Central memory CD8-positive, alpha-beta T cell (primary cell): ENCODE measurements around the gene SAMD4A.

Experiments
- ATAC-seq: fragments of 150-1000 bp; cut with Tn5 transposase; replicated peaks from 2 replicates; pipeline ENCODE4 v1.10.0; 2022; ENCODE audit warnings: mild to moderate bottlenecking, moderate FRiP score, moderate number of reproducible peaks; ENCODE audit not compliant: poor library complexity, severe bottlenecking; ENCODE audit errors: extremely low read depth
- DNase-seq, 2 donors: peaks; one replicate each; pipeline ENCODE4 v3.0.0; 2021; ENCODE audit warnings: low spot score in 2 of 2
- H3K27ac Mint-ChIP-seq: one replicate; pipeline ENCODE4 v1.8.0; 2022; ENCODE audit warnings: low read depth, mild to moderate bottlenecking, moderate library complexity, mixed read lengths
- H3K27me3 Mint-ChIP-seq: one replicate; pipeline ENCODE4 v1.8.0; 2022; ENCODE audit warnings: mixed read lengths
- H3K36me3 Mint-ChIP-seq: one replicate; pipeline ENCODE4 v1.8.0; 2022; ENCODE audit warnings: mild to moderate bottlenecking, moderate library complexity, mixed read lengths; ENCODE audit not compliant: insufficient read depth
- H3K4me1 Mint-ChIP-seq: one replicate; pipeline ENCODE4 v1.8.0; 2022; ENCODE audit warnings: mixed read lengths
- H3K4me3 Mint-ChIP-seq: one replicate; pipeline ENCODE4 v1.8.0; 2022; ENCODE audit warnings: mild to moderate bottlenecking, moderate library complexity, mixed read lengths
- H3K9me3 Mint-ChIP-seq: one replicate; pipeline ENCODE4 v1.8.0; 2022; ENCODE audit warnings: mixed read lengths

The SAMD4A gene

DNA sequence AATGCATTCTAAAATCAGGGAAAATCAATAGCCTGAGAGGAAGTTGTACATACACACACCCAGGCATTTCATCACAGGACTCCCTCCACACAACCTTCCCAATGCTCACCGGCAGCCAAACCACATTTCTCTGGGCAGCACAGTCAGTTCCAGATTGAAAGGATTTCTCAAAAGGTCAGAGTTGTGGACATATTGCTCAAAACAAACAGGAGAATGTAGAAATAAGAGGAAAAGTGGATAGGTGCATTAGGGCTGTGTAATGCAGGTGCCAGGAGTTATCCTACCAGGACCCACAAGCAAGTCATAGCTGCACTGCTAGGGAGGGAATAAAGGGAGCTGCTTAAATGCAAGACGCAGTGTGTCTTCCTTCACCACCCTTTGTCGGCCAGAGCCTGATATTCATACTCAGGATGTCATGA lies 272.8 kb downstream of the SAMD4A start:
- H3K4me1 Mint-ChIP-seq = no peaks in the 10 kb centered on the region
- DNase-seq (no peak), ATAC-seq (no peak)
- peaks cover 25% of the 10 kb centered on the region for H3K36me3 Mint-ChIP-seq
- H3K27me3 Mint-ChIP-seq = no peaks in the 10 kb centered on the region
- H3K4me3 Mint-ChIP-seq = no peak overlapping the region
- H3K27ac Mint-ChIP-seq = no peak overlapping the region
- H3K9me3 Mint-ChIP-seq = no peaks in the 10 kb centered on the region

DNA sequence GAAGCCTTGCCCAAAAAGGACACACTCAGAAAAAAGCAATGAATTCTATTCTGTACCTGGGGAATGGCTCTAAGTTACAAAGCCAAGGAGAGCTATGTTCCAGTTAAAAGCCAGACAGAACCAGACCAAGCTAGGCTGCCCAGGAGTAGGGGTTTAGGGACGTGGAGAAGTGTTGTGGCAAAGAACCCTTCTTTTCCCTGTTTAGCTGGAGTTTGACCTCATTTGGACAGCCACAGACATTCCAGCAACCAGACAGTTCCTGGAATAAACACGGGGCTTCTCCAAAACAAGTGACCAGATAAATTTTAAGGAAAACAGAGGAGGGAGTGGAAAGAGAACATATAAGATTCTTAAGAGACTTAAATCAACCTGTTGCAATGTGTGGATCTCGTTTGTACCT lies 273.4 kb downstream of the SAMD4A start:
- Mint-ChIP-seq H3K27ac (no peak overlapping the region), H3K4me1 (no peaks in the 10 kb centered on the region), H3K4me3 (no peak overlapping the region), H3K27me3 (no peaks in the 10 kb centered on the region), H3K36me3 (peaks cover 26% of the 10 kb centered on the region), H3K9me3 (no peaks in the 10 kb centered on the region)
- ATAC-seq = no peak
- DNase-seq = no peak

DNA sequence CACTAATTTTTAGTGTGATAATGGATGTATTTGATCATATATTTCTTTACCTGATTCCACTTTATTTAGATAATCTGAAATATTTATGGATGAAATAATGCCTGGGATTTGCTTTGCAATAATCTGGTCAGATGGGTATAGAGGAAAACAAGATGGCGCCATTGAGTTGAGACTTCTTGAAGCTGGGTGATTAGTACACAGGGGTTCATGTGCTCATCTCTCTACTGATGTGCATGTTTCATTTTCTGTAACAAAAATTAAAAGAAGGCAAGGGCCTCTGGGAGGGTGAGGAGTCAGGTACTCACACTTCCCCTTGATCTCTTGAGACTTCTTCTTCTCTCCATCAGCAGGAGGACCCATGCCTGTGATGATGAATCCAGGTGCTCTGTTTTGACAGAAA lies 273.9 kb downstream of the SAMD4A start:
- Mint-ChIP-seq H3K9me3 (no peaks in the 10 kb centered on the region), H3K27ac (no peak overlapping the region), H3K4me3 (no peak overlapping the region), H3K36me3 (peaks cover 26% of the 10 kb centered on the region), H3K4me1 (no peaks in the 10 kb centered on the region), H3K27me3 (no peaks in the 10 kb centered on the region)
- DNase-seq (no peak), ATAC-seq (no peak)
